HG02885 (cell line): ENCODE measurements around the gene GLIPR1.
"Not testable (repeated sequence)": the region's sequence is repeated elsewhere in the genome, so short reads cannot be mapped to it uniquely, and the experiment has no call there.

ENCODE experiments used
- ATAC-seq: cut with Tn5 transposase; IDR thresholded peaks from one replicate; pipeline ENCODE4 v1.9.1; 2021; ENCODE audit warnings: mild to moderate bottlenecking; ENCODE audit not compliant: unreplicated experiment, poor library complexity

GLIPR1 gene

GRCh38 chr12:75471902-75472890 lies 8.4 kb upstream of the GLIPR1 start:
- ATAC-seq, result peak; percentile 68

DNA sequence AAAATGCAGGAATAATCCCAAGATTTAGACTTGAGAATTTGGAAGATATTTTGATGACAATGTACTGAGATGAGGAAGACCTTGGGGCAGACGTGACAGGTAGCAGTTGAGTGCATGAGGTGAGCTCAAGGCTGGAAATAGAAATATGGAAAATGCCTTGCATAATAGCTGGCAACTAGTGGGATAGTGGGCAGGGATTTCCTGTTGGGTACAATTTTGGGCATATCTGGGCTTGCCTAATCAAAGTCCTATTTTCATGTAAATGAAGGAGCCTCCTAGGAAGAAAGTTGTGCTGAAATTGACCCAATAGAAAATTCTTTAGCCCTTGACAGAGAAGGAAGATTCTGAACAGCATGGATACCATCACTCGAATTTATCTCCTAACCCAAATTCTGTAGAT lies 6.4 kb upstream of the GLIPR1 start:
- ATAC-seq, result no peak

GRCh38 chr12:75476071-75476470 lies 4.5 kb upstream of the GLIPR1 start:
- ATAC-seq, result no peak

DNA sequence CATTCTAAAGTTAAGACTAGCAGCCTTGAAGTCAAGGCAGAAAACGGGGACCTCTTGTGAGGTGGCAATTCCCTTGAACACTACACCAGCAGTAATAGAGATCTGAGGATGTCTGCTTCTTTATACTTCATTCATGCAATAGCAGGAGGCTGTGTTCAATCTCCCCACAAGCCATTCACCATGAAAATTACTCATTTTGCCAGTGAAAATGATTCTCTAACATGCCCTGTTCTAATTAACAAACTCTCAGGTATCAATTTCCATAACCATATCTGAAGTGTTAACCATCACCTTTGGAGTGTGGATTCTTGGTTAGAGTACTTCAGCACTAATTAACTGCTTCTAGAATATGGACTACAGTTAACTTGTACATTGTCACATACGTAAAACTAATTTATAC lies 3.4 kb upstream of the GLIPR1 start:
- no peak for ATAC-seq

DNA sequence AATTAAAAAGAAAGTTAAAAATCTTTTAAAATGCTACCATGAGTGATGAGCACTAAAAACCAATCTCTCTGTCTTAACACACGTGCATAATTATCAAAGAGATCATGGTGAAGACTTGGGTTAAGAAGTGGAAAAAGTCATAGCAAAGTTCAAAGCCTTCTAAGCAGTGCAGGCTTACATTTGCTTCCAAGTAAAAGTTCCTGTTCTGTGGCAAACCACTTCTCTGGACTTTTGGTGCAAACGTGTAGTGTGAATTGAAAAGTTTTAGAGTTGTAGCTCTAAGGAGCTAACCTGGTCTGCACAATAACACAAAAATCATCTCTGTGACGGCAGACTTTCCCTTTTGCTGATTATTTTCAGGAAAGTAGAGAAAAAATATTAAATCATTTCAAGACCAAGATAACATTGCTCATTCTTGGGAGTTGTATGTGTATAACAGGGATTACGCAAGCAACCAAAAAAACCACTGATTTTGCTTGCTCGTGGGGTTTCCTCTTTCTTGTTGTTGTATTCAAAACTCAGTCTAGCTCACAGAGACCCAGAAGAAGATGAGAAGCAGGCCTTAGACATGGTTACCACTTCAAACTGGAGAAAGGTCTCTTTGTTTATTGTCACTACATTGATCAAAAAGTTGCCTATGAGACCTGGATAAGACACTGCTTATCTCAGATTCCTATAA lies 2.3 kb upstream of the GLIPR1 start:
- peak; percentile 32 for ATAC-seq

- ATAC-seq, result peak; percentile 30
These were observed 543 bp upstream of the GLIPR1 start for GRCh38 chr12:75479963-75480461.

GRCh38 chr12:75481013-75481705 lies 604 bp downstream of the GLIPR1 start:
- ATAC-seq, result peak; percentile 18

- ATAC-seq, result no peak
These were observed 1.2 kb downstream of the GLIPR1 start for GRCh38 chr12:75481774-75482173.

GRCh38 chr12:75482646-75483045 lies 2.1 kb downstream of the GLIPR1 start:
- peak; percentile 15 for ATAC-seq

DNA sequence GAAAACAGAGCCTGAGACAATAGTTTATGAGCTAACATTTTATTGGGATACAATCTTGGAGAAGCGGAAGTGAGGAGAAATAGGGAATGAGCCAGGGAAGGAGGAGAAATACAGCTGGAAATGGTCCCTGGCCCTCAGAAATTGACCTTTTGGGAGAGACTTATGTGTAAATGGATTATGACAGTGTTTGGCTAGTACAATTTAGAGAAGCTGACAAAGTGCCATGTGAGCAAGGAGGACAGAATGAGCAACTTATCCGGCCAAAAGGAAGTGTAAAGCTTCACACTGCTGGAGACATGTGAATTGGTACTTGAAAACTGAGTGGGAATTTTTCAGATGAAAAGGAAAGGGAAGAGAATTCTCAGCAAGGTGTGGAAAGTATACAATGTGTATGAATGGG lies 2.9 kb downstream of the GLIPR1 start:
- ATAC-seq, result no peak

- not testable (repeated sequence) for ATAC-seq
These were observed 3.9 kb downstream of the GLIPR1 start for GRCh38 chr12:75484450-75484849.

DNA sequence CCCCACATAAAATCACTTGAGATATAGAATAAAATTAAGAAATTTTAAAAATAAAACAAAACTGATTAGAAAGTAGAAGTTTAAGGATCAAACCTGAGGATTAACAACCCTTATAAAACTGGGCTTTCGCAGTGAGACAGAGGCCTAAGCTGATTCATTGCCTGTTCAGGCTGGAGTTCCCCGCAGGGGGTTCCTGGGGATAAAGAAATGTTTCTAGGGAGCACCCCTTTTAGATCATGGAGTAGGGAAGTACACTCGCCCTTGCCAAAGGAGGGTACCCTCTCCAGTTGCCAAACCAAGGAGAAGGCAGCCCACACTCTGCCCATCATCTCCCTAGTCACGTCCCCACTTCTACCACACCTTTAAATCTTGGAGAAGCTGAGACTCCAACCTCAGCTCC lies 6.8 kb downstream of the GLIPR1 start:
- ATAC-seq, result no peak

DNA sequence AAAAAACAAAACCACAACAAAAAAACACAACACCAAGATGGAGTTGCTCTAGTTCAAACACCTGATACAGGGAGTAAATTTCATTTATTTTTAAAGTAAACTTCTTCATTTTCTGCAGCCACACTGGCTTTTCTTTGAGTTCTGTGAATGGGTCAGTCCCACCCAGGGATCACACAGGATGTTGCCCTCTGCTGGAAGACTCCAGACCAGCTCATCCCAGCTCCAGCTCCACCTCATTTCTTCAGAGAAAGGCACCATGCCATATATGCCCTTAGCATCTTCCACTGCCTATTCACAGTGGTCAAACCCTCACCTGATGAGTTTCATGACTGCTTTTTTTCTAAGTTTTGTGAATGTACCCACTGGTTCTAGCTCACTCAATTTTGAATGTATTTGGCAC lies 8.0 kb downstream of the GLIPR1 start:
- peak; percentile 29 for ATAC-seq

DNA sequence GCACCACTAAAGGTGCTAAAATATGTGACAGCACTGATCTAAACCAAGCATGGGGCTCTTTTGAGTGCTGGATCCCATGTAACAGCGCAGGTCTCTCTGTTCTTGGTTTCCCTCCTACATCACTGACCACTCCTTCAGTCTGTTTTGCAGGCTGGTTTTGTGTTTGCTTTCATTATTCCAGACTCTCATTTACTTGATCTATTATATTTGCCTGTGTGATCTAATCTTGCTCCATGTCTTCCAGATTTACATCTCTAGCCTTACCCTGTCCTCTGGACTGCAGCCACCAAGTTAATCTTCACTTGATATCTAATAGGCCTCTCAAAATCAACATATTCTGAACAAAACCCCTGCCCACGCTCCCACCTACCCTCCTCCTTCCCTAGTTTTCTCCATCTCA lies 8.6 kb downstream of the GLIPR1 start:
- peak; percentile 17 for ATAC-seq

DNA sequence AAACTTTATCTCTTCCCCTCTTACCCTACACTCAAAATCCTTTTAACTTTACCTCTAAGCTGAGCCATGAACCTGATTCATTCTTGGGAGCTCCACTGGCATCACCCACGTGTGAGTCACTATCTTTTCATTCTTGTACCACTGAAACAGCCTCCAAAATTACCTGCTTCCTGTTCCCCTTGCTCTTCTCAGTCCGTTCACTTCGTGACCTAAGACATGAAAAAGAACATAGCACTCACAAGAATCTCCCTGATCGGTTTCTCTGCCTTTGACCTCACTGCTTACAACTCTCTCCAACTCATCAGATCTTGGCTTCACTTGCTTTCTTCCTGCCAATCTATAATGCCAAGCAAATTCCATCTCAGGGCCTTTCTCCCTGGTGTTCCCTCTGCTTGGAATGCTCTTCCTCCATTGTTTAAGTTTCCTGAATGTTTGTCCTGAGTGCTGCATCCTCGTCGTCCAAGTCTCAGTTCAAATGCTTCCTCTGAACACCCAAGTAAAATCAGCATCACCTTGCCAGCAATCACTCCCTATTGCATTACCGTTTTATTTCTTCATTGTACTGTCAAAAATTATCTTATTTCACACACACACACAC lies 9.2 kb downstream of the GLIPR1 start:
- ATAC-seq, result peak; percentile 85

GRCh38 chr12:75491169-75491568 lies 10.6 kb downstream of the GLIPR1 start:
- no peak for ATAC-seq

DNA sequence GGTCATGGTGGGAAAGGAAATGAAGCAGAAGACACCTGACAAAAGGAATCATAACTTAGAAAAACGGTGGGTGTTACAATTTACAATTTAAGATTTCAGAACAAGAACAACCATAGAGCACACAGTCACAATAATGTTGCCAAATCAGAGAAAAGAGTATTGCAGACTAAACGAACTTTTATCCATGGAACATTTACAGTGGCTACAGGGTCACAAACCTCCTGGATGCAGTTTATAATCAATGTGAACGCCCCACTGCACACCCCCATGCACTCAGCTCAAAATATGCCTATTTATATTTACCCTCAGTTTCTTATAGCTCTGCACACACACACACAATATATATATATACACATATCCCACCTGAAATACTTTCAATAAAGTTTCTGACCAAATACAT lies 22.9 kb downstream of the GLIPR1 start:
- ATAC-seq, result no peak

DNA sequence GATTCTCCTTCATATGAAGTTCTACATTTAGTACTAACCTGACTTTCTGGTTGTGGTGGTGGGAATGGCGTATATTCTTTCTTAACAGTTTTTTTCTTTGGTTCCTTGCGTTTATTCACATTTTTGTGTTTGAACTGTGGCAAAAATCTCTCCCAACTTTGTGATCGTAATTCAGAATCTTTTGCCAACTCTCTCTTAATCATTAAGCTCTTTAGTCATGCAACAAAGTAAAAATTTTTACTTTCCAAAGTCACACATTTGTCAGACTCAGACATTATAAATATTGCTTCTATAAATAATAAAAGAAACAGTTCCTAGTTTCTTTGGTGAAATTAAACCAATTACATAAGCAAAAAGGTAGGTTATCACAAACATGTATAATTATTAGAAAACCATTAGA lies 23.3 kb downstream of the GLIPR1 start:
- no peak for ATAC-seq

DNA sequence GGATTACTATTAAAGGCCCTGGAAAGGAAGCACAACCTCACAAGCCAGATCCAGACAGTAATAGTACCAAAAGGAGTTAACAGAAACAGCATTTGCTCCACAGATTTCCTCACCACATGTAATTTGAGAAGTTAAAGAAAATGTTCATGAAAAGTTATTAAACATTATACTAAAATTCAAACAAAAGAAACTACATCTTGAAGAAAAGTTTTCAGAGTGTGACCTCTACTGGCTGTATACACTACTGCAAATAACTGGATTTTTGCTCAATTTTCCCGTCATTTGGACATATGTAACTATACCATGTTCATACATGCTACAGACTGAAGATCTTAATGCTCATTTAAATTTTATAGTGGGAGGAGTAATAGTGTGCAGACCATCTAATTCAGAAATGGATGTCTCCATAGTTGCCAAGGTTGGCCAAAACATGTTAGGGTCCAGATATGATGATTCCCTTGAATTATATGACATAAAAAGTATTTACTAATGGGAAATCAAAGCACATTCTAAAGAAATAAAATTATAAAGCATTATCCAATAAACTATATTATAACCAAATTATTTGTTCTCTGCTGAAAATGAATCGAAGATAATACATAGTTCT lies 25.3 kb downstream of the GLIPR1 start:
- peak; percentile 47 for ATAC-seq

- ATAC-seq, result no peak
These were observed 26.5 kb downstream of the GLIPR1 start for GRCh38 chr12:75507086-75507485.
